NCI-H2227 (cell line): ENCODE data around the gene FGFR3.

ENCODE experiments used
- DNase-seq: peaks from one replicate; lab custom pipeline; 2025; ENCODE audit not compliant: unreplicated experiment; lab: John Stamatoyannopoulos, UW

FGFR3 gene

DNA sequence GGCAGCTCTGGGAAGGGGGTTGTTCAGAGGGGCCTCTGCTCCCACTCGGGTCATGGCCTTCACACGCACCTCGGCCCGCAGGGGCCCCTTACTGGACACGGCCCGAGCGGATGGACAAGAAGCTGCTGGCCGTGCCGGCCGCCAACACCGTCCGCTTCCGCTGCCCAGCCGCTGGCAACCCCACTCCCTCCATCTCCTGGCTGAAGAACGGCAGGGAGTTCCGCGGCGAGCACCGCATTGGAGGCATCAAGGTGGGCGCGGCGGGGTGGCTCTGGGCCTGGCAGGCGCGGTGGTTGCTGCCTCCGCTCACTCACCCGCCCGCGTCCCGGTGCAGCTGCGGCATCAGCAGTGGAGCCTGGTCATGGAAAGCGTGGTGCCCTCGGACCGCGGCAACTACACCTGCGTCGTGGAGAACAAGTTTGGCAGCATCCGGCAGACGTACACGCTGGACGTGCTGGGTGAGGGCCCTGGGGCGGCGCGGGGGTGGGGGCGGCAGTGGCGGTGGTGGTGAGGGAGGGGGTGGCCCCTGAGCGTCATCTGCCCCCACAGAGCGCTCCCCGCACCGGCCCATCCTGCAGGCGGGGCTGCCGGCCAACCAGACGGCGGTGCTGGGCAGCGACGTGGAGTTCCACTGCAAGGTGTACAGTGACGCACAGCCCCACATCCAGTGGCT is 8.3 kb downstream of the FGFR3 start:
- no peak for DNase-seq

DNA sequence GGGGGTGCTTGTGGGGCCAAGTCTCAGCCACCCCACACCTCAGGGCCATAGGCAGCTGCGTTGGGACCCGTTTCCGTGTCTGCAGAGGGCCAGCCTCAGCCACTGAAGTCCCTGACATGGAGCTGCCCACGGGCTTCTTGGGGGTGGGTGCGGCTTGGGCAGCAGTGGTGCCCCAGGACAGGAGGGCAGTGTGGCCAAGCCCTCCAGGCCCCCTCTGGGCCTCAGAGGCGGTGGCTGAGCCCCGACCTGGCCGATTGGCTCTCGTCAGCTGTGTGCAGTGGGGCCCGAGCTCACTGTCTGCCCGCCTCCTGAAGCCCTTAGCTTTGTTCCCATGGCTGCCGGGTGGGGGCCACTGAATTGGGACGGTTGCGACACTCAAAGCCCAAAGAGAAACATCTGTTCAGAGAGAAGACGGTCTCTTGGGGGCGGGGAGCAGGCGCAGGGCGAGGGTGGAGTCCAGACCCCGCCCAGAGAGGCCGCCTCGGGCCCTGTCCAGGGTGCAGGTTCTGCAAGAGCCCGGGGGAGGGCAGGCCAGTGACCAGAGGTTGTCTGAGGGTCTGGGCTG is 9.1 kb downstream of the FGFR3 start:
- DNase-seq = no peak

DNA sequence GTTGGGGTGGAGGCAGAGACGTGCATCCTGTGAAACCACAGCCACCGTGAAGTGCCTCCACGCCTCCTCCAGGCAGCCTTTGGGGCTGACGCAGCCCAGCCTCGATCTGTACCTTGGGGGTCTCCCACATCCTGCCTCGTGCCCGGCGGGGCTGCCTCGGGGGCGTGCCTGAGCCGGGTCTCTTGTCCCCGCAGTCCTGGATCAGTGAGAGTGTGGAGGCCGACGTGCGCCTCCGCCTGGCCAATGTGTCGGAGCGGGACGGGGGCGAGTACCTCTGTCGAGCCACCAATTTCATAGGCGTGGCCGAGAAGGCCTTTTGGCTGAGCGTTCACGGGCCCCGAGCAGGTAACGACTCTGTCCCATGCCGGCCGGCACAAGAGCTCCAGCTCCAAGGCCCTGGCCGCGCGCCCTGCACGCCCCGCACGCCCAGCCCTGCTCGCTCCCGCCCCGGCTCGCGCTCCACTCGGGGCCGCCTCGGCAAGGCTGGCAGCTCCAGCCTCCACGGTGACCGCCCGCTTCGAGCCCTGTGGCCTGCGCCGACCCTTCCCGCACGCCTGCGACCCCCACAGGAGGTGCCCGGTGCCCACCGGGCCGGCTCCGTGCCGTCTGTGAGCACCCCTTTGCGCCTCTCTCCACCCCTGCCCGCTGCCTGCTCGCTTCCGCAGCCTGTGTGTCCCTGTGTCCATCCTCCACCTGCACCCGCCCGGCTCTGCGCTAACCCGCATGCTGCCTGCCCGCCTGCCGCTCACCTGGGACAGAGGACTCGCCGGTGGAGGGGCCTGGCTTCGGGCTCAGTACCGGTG is 9.8 kb downstream of the FGFR3 start:
- DNase-seq = no peak

DNA sequence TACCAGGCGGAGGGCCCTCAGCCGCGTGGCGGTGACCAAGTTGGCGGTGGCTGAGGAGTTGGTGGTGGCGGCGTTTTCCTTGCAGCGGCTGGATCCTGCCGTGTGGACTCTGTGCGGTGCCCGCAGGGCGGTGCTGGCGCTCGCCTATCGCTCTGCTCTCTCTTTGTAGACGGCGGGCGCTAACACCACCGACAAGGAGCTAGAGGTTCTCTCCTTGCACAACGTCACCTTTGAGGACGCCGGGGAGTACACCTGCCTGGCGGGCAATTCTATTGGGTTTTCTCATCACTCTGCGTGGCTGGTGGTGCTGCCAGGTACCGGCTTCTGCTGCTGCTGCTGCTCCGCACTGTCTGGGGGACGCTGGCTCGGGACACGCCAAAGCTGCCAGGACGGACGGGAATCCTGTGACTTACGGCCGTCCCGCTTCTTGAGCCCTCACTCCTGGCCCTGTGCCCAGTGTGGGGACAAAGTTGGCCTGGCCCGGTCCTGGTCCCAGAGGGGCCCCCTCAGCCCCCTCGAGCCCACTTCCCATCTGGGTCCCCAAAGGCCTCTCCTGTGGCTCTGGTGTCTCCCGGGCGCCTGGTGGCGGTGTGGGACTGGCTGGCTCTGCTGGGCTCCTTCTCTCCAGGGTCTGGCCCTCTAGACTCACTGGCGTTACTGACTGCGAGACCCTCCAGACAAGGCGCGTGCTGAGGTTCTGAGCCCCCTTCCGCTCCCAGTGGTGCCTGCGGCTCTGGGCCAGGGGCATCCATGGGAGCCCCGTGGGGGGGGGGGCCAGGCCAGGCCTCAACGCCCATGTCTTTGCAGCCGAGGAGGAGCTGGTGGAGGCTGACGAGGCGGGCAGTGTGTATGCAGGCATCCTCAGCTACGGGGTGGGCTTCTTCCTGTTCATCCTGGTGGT is 10.7 kb downstream of the FGFR3 start:
- DNase-seq = no peak

DNA sequence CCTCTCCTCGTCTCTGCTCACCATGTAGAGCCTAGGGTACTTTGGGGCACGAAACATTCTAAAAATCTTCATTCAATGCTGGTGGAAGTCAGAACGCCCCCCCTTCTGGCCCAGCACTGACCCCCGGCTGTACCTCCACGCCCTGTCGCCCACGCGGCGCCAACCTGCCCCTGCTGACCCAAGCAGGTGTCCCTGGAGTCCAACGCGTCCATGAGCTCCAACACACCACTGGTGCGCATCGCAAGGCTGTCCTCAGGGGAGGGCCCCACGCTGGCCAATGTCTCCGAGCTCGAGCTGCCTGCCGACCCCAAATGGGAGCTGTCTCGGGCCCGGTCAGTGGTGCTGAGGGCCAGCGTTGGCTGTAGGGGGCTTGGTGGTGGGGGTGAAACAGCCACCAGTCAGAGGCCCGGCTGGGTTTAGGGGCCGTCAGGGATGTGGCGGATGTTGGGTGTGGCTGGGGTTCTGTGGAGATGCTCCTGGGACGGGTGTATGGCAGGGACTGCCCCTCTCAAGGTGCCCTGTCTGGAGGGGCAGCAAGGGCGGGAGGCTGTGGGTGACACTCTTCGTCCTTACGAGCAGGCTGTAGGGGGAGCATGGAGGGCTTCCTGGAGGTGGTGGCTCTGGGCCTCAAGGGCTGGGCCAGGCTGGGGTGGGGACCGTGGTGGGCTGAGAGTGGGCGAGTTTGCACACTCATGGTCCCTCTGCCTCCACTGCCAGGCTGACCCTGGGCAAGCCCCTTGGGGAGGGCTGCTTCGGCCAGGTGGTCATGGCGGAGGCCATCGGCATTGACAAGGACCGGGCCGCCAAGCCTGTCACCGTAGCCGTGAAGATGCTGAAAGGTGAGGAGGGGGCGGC is 11.8 kb downstream of the FGFR3 start:
- no peak for DNase-seq

DNA sequence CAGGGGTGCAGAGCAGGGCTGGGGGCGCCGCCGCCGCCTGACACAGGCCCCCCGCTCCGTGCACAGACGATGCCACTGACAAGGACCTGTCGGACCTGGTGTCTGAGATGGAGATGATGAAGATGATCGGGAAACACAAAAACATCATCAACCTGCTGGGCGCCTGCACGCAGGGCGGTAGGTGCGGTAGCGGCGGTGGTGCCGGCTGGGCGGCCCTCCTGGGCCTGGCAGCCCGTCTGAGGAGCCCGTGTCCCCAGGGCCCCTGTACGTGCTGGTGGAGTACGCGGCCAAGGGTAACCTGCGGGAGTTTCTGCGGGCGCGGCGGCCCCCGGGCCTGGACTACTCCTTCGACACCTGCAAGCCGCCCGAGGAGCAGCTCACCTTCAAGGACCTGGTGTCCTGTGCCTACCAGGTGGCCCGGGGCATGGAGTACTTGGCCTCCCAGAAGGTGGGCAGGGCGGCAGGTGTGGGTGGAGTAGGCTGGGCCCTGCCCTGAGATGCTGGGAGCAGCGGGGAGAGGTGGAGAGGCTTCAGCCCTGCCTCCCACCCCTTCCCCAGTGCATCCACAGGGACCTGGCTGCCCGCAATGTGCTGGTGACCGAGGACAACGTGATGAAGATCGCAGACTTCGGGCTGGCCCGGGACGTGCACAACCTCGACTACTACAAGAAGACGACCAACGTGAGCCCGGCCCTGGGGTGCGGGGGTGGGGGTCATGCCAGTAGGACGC is 12.6 kb downstream of the FGFR3 start:
- no peak for DNase-seq

DNA sequence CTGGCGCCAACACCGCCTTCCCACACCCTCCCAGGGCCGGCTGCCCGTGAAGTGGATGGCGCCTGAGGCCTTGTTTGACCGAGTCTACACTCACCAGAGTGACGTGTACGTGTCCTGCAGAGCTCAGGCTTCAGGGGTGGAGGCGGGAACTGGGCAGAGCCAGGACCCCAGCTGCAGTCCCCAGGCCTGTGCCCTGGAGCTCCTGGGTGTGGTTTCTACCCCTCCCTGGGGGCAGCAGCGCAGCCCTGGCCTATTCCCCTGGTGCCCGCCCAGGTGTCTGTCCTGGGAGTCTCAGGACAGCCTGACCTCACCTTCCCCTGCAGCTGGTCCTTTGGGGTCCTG is 13.1 kb downstream of the FGFR3 start:
- no peak for DNase-seq

DNA sequence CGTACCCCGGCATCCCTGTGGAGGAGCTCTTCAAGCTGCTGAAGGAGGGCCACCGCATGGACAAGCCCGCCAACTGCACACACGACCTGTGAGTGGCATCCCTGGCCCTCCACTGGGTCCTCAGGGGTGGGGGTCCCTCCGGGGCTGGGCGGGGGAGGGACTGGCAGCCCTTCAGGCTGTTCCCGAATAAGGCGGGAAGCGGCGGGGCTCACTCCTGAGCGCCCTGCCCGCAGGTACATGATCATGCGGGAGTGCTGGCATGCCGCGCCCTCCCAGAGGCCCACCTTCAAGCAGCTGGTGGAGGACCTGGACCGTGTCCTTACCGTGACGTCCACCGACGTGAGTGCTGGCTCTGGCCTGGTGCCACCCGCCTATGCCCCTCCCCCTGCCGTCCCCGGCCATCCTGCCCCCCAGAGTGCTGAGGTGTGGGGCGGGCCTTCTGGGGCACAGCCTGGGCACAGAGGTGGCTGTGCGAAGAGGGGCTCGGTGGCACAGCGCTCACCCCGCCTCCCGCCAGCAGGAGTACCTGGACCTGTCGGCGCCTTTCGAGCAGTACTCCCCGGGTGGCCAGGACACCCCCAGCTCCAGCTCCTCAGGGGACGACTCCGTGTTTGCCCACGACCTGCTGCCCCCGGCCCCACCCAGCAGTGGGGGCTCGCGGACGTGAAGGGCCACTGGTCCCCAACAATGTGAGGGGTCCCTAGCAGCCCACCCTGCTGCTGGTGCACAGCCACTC is 13.7 kb downstream of the FGFR3 start:
- no peak for DNase-seq

DNA sequence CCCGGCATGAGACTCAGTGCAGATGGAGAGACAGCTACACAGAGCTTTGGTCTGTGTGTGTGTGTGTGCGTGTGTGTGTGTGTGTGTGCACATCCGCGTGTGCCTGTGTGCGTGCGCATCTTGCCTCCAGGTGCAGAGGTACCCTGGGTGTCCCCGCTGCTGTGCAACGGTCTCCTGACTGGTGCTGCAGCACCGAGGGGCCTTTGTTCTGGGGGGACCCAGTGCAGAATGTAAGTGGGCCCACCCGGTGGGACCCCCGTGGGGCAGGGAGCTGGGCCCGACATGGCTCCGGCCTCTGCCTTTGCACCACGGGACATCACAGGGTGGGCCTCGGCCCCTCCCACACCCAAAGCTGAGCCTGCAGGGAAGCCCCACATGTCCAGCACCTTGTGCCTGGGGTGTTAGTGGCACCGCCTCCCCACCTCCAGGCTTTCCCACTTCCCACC is 14.3 kb downstream of the FGFR3 start:
- DNase-seq = peak; percentile 26

DNA sequence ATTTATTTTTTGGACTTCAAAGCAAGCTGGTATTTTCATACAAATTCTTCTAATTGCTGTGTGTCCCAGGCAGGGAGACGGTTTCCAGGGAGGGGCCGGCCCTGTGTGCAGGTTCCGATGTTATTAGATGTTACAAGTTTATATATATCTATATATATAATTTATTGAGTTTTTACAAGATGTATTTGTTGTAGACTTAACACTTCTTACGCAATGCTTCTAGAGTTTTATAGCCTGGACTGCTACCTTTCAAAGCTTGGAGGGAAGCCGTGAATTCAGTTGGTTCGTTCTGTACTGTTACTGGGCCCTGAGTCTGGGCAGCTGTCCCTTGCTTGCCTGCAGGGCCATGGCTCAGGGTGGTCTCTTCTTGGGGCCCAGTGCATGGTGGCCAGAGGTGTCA is 15.3 kb downstream of the FGFR3 start:
- no peak for DNase-seq

DNA sequence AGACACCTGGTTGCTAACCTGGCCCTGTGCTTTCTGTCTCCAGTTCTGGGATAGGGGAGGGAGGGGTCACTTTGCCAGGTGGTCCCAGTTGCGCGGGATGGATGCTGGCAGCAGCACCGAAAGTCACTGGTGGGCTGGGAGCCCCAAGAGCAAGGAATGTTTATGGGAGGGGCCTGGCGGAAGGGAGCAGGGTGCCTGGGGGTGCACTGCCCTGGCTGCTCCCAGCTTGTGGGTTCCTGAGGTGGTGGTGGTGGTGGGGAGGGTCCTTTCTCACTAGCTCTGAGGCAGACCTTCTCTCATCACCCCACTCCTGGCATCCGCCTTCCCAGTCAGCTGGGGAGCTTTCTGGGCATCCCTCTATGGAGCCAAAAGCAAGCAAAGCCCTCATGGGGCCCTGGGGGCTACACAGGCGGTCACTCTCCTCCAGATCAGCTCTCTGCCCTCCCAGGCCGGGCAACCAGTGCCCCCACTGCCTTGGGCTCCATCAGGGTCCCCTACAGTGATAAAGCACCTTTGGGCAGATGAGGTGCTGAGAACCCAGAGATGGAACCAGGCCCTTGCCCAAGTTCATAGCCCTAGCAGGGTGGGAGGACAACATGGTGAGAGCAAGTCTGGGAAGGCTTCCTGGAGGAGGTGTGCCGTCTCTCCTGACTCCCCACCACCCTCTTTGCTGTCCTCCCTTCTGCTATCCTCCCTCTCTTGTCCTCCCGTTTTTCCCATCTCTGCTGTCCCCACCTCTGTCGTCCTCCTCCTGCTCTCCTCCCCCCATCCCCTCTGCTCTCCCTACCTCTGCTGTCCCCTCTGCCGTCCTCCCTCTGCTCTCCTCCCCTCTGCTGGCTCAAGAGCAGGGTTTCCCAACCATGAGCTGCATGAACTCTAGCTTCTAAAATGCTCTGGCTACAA is 16.0 kb downstream of the FGFR3 start:
- DNase-seq = no peak

DNA sequence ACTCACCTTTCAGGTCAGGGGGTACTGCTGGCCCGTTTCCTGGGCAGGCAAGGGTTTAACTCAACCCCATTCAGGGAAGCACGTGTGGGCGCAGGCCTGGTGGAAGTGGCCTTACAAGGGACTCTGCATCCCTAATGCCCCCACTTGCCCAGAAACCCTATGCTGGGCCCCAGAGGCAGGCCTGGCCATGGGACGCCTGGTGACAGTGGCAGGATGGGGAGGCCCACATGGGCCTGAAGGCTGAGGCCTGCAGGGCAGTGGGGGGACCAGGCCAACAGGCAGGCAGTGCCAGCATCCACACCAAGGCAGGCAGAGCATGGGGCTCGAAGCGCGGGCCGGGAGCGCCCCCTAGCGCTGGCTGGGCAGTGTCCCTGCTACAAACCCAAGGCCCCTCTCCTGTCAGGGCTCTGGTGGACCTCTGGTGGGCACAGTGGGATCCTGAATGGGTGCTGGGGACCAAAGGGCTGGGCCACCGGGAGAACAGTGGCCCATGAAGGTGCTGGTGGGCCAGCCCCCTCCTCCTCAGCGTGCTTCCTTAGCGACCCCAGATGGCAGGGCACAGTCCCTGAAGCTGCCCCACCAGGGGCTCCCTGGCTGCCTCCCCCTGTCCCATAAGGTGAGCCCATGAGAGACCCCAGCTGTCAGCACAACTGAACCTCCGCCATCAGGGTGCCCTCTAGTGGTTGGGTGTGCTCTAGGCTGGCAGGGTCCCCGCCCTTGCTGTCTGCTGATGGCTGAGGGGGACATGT is 16.8 kb downstream of the FGFR3 start:
- peak; percentile 60 for DNase-seq

DNA sequence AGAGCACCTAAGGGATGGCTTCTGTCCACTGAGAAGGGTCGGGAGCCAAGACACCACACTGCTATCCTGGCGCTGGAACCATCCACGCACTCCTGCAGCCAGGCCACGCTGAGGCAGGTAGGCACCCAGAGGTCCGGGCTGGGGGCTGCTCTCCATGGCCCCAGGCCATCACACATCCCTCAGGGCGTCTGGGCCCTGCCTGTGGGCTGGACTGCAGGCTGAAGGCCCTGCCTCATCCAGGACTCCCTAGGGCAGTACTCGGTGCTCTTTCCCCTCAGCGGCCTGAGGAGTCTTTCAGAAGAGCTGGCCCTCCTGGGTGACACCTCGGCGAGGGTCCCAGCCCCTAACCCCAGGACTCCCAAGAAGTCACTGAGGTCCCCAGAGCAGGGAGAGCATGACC is 17.7 kb downstream of the FGFR3 start:
- DNase-seq = no peak

DNA sequence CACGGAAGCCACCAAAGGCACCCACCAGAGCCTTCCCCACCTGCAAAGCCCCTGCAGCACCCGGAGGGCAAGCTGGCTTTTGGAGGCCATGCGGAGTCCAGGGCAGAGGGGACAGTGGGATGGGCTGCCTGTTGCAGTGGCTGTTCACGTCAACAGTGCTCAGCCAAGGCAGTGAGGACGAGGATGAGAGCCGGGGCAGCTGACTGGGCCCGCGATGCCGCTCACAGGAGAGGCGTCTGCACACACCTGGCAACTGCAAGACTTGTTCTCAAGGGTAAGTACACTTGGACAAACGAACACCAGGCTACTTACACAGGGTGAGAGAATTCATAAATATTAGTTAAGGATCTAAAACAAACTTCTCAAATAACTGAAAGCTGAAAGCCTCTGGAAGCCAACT is 19.6 kb downstream of the FGFR3 start:
- DNase-seq = no peak

DNA sequence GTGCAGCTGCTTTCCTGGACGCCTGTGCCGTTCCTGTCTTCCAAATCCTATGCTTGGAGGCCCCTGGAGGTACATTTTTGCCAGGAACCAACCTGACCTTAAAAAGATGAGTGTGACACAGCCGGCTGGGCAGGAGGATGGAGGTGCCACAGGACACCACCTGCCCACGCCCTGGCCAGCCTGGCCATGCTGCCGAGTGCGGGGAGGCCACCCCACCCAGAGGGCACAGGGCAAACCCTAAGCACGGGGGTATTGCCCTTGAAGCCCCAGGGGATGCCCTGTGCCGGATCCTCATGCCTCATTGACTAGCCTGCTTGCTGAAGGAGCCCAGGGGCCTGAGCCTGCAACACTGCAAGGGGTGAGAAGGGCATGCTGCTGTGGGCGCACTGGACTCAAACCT is 20.1 kb downstream of the FGFR3 start:
- DNase-seq = no peak

DNA sequence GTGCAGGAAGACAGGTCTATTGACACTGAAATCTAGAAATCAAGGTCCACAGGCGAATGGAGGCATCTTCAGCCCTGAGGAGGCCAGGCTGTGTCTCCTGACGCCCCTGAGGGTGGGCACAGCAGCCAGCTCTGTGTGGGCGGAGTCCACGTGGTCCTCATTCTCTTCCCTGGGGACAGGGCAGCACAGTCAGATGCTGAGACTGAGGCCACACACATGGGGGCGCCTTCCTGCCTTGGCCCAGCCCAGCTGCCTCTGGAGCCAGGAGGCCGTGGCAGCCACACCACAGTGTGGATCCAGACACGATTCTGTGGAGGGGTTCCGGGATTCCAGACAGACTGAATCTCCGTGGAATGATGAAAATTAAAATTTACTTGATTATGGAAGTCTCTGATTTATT is 20.8 kb downstream of the FGFR3 start:
- DNase-seq = no peak

DNA sequence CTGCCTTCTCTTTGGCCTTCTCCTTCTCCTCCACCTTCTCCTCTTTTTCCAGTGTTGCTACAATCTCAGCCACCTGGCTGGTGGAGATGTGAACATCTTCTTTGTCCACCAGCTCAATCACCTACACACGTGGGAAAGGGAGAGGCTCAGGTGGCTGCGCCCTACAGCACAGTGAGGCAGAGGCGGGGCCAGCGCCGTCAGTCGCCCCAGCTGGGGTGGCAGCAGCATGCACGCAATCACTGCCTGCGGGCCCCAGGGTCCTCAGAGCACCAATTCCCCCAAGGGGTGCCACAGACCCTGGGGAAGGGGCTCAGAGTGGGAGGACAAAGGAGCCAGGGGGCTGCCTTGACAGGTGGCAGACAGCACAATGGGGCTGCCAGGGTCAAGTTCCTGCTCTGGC is 21.4 kb downstream of the FGFR3 start:
- DNase-seq = no peak
